Activated B cell treated with CpG ODN at 0.5 μM for 24 hours (primary cell): ENCODE measurements around the gene FUT8. TPM values are rescaled to one million over a fixed set of nuclear protein-coding genes. Genes with fewer than 3 reads are reported as not detected.

Experiments
- ATAC-seq: fragments of 200-7000 bp; cut with Tn5 transposase; one replicate; pipeline ENCODE4 v1.10.0; 2021; ENCODE audit warnings: low read depth, mild to moderate bottlenecking, moderate library complexity
- CTCF ChIA-PET: fragments of 350-600 bp; sonication (Branson Sonifier 250); formaldehyde crosslinking; loops from one replicate; lab custom pipeline; 2021; ENCODE audit warnings: antibody characterized with exemption; lab: Charles Lee
- POLR2A ChIA-PET: fragments of 350-600 bp; sonication (Branson Sonifier 250); formaldehyde crosslinking; loops from one replicate; lab custom pipeline; 2021; ENCODE audit warnings: antibody characterized with exemption; lab: Charles Lee
- DNase-seq: peaks from one replicate; pipeline ENCODE4 v3.0.0; 2022
- H3K27ac Mint-ChIP-seq: one replicate; pipeline ENCODE4 v1.8.0; 2020; ENCODE audit warnings: mixed read lengths
- H3K27me3 Mint-ChIP-seq: one replicate; pipeline ENCODE4 v1.8.0; 2021; ENCODE audit warnings: mixed read lengths
- H3K36me3 Mint-ChIP-seq: one replicate; pipeline ENCODE4 v1.8.0; 2021; ENCODE audit warnings: low read depth, mixed read lengths
- H3K4me1 Mint-ChIP-seq: one replicate; pipeline ENCODE4 v1.8.0; 2021; ENCODE audit warnings: mixed read lengths
- H3K4me3 Mint-ChIP-seq: one replicate; pipeline ENCODE4 v1.8.0; 2020; ENCODE audit warnings: mild to moderate bottlenecking, mixed read lengths
- H3K9me3 Mint-ChIP-seq: one replicate; pipeline ENCODE4 v1.8.0; 2020; ENCODE audit warnings: mixed read lengths
- intact Hi-C: fragments of 100-400 bp; cut with micrococcal nuclease; formaldehyde crosslinking; loops from one replicate; pipeline ENCODE4 v1.15.1; 2024
- total RNA-seq: library from RNA; stranded (reverse); gene quantifications from 2 replicates; pipeline ENCODE4 v1.2.3, GENCODE V29; 2022
- TF ChIP-seq, protein P1 (sequence below): fragments of 200-600 bp; IDR thresholded peaks from one replicate; pipeline ENCODE4 v1.8.0; 2022; ENCODE audit warnings: antibody characterized with exemption, mild to moderate bottlenecking

The FUT8 gene
- 115 and 123 TPM in 2 replicates for total RNA-seq

- ATAC-seq (peak; percentile 88), DNase-seq (peak; percentile 93)
- ChIA-PET CTCF (interaction anchor here (0.5 to 6.3 kb wide), 26 partner anchors 11 to 549 kb away, joined by 3 to 214 read pairs (median 4); partner anchors contain the start of gene FNTB), POLR2A (interaction anchor here (0.5 to 6.7 kb wide), 51 partner anchors 10 to 1947 kb away, joined by 3 to 183 read pairs (median 5); partner anchors contain the start of genes ATP6V1D, EIF2S1, FNTB and MAX)
- intact Hi-C loops, result loop anchor here (1.0 to 5.0 kb wide), 13 partner anchors 59 to 1830 kb away; partner anchors contain the start of genes FNTB, PALS1 and WDR89
- Mint-ChIP-seq H3K9me3 (no peaks in the 10 kb centered on the region), H3K36me3 (peaks cover 16% of the 10 kb centered on the region), H3K27ac (peak within 1 kb of the TSS; percentile 99), H3K4me3 (peak within 1 kb of the TSS; percentile 99), H3K4me1 (peaks cover 42% of the 10 kb centered on the region), H3K27me3 (no peaks in the 10 kb centered on the region)
- TF ChIP-seq, protein P1, sequence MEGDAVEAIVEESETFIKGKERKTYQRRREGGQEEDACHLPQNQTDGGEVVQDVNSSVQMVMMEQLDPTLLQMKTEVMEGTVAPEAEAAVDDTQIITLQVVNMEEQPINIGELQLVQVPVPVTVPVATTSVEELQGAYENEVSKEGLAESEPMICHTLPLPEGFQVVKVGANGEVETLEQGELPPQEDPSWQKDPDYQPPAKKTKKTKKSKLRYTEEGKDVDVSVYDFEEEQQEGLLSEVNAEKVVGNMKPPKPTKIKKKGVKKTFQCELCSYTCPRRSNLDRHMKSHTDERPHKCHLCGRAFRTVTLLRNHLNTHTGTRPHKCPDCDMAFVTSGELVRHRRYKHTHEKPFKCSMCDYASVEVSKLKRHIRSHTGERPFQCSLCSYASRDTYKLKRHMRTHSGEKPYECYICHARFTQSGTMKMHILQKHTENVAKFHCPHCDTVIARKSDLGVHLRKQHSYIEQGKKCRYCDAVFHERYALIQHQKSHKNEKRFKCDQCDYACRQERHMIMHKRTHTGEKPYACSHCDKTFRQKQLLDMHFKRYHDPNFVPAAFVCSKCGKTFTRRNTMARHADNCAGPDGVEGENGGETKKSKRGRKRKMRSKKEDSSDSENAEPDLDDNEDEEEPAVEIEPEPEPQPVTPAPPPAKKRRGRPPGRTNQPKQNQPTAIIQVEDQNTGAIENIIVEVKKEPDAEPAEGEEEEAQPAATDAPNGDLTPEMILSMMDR, result no peak
Observed at GRCh38 chr14:65412032-65412846, at the start of gene FUT8. Gene FUT8 (plus strand): TSS chr14:65412730. CDS start chr14:65561564, 148,834 bp downstream.

GRCh38 chr14:65366802-65367565 lies 45.5 kb upstream of the FUT8 start:
- DNase-seq, result no peak
- no peak overlapping the region for H3K4me3 Mint-ChIP-seq
- TF ChIP-seq, protein P1, result no peak
- no peaks in the 10 kb centered on the region for H3K36me3 Mint-ChIP-seq
- no peaks in the 10 kb centered on the region for H3K27me3 Mint-ChIP-seq
- no peak overlapping the region for H3K27ac Mint-ChIP-seq
- no peaks in the 10 kb centered on the region for H3K9me3 Mint-ChIP-seq
- ChIA-PET CTCF (interaction anchor here (1.2 kb wide), 1 partner anchor 44 kb away, joined by 3 read pairs; no protein-coding TSS in a partner anchor), POLR2A (interaction anchor here (1.0 kb wide), 1 partner anchor 12 kb away, joined by 3 read pairs; no protein-coding TSS in a partner anchor)
- peak; percentile 18 for ATAC-seq
- intact Hi-C loops, result no loop called here
- H3K4me1 Mint-ChIP-seq, result peaks cover 26% of the 10 kb centered on the region

DNA sequence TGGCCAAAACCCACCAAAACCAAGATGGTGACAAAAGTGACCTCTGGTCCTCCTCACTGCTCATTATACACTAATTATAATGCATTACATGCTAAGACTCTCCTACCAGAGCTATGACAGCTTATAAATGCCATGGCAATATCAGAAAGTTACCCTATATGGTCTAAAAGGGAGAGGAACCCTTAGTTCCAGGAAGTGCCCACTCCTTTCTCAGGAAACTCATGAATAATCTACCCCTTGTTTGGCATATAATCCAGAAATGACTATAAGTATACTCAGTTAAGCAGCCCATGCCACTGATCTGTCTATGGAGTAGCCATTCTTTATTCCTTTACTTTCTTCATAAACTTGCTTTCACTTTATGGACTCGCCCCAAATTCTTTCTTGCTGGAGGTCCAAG lies 43.0 kb upstream of the FUT8 start:
- no peak for DNase-seq
- intact Hi-C loops, result no loop called here
- POLR2A ChIA-PET, result no interaction called here

GRCh38 chr14:65370801-65371248 lies 41.7 kb upstream of the FUT8 start:
- CTCF ChIA-PET, result no interaction called here
- POLR2A ChIA-PET, result interaction anchor here (0.5 kb wide), 1 partner anchor 206 kb away, joined by 4 read pairs; no protein-coding TSS in a partner anchor
- TF ChIP-seq, protein P1, result no peak
- no peak overlapping the region for H3K4me3 Mint-ChIP-seq
- no peaks in the 10 kb centered on the region for H3K36me3 Mint-ChIP-seq
- no peaks in the 10 kb centered on the region for H3K9me3 Mint-ChIP-seq
- DNase-seq (no peak), ATAC-seq (no peak)
- no peak overlapping the region for H3K27ac Mint-ChIP-seq
- H3K27me3 Mint-ChIP-seq, result no peaks in the 10 kb centered on the region
- intact Hi-C loops, result loop anchor here (5.0 kb wide), 1 partner anchor 39 kb away; no protein-coding TSS in a partner anchor
- H3K4me1 Mint-ChIP-seq, result peaks cover 36% of the 10 kb centered on the region

More for the DNA sequence above, 43.0 kb upstream of the FUT8 start:
- peaks cover 36% of the 10 kb centered on the region for H3K4me1 Mint-ChIP-seq
- ATAC-seq, result no peak
- H3K4me3 Mint-ChIP-seq, result no peak overlapping the region
- CTCF ChIA-PET, result no interaction called here
- TF ChIP-seq, protein P1, result no peak
- H3K9me3 Mint-ChIP-seq, result no peaks in the 10 kb centered on the region
- no peaks in the 10 kb centered on the region for H3K36me3 Mint-ChIP-seq
- no peak overlapping the region for H3K27ac Mint-ChIP-seq
- H3K27me3 Mint-ChIP-seq, result no peaks in the 10 kb centered on the region
